ENCODE data around the gene BTBD9.

- TF ChIP-seq, protein P1, sequence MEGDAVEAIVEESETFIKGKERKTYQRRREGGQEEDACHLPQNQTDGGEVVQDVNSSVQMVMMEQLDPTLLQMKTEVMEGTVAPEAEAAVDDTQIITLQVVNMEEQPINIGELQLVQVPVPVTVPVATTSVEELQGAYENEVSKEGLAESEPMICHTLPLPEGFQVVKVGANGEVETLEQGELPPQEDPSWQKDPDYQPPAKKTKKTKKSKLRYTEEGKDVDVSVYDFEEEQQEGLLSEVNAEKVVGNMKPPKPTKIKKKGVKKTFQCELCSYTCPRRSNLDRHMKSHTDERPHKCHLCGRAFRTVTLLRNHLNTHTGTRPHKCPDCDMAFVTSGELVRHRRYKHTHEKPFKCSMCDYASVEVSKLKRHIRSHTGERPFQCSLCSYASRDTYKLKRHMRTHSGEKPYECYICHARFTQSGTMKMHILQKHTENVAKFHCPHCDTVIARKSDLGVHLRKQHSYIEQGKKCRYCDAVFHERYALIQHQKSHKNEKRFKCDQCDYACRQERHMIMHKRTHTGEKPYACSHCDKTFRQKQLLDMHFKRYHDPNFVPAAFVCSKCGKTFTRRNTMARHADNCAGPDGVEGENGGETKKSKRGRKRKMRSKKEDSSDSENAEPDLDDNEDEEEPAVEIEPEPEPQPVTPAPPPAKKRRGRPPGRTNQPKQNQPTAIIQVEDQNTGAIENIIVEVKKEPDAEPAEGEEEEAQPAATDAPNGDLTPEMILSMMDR (IDR thresholded peaks at IDR 0.05) = no peak
- TF ChIP-seq POLR2A (IDR thresholded peaks at IDR 0.05) = no peak
These were observed 129.5 kb downstream of the BTBD9 start for GRCh38 chr6:38510205-38510604.
